Endodermal cell (in vitro differentiated cells): ENCODE results near the gene EML4. TPM values are rescaled to one million over a fixed set of nuclear protein-coding genes. Genes with fewer than 3 reads are reported as not detected.

ENCODE experiments used
- DNase-seq: peaks from one replicate; pipeline ENCODE4 v3.0.0-alpha.2; 2017
- H3K27ac ChIP-seq: 2 replicates; pipeline ENCODE4 v1.5.1; 2013; ENCODE audit warnings: mild to moderate bottlenecking, low read depth, low read length, moderate library complexity
- H3K27me3 ChIP-seq: 2 replicates; pipeline ENCODE4 v1.6.1; 2013; ENCODE audit warnings: mild to moderate bottlenecking, low read length, moderate library complexity; ENCODE audit not compliant: insufficient read depth, control insufficient read depth, poor library complexity, severe bottlenecking
- H3K36me3 ChIP-seq: 2 replicates; pipeline ENCODE4 v1.7.0; 2013; ENCODE audit warnings: mild to moderate bottlenecking, low read length, moderate library complexity; ENCODE audit not compliant: control insufficient read depth, insufficient read depth
- H3K4me1 ChIP-seq: one replicate; pipeline ENCODE4 v1.7.0; 2013; ENCODE audit warnings: low read length; ENCODE audit not compliant: control insufficient read depth, insufficient read depth
- H3K4me3 ChIP-seq: 2 replicates; pipeline ENCODE4 v1.5.1; 2013; ENCODE audit warnings: mild to moderate bottlenecking, low read length, moderate library complexity
- H3K9ac ChIP-seq: 2 replicates; pipeline ENCODE4 v1.6.1; 2013; ENCODE audit warnings: mild to moderate bottlenecking, low read length, moderate library complexity; ENCODE audit not compliant: poor library complexity, severe bottlenecking; ENCODE audit errors: extremely low read depth
- H3K9me3 ChIP-seq: 2 replicates; pipeline ENCODE4 v1.6.1; 2013; ENCODE audit warnings: mild to moderate bottlenecking, low read length, moderate library complexity; ENCODE audit not compliant: control insufficient read depth
- H3K27ac Mint-ChIP-seq: 2 replicates; pipeline ENCODE4 v1.8.0; 2020; ENCODE audit warnings: mixed read lengths
- H3K27me3 Mint-ChIP-seq: 2 replicates; pipeline ENCODE4 v1.8.0; 2021; ENCODE audit warnings: mild to moderate bottlenecking, mixed read lengths; ENCODE audit not compliant: insufficient read depth
- H3K36me3 Mint-ChIP-seq: 2 replicates; pipeline ENCODE4 v1.8.0; 2020; ENCODE audit warnings: low read depth, mixed read lengths
- H3K4me1 Mint-ChIP-seq: 2 replicates; pipeline ENCODE4 v1.8.0; 2020; ENCODE audit warnings: mixed read lengths
- H3K4me3 Mint-ChIP-seq: 2 replicates; pipeline ENCODE4 v1.8.0; 2020; ENCODE audit warnings: mild to moderate bottlenecking, moderate library complexity, mixed read lengths
- H3K9me3 Mint-ChIP-seq: 2 replicates; pipeline ENCODE4 v1.8.0; 2020; ENCODE audit warnings: mild to moderate bottlenecking, mixed read lengths
- CTCF ChIP-seq: fragments of 200-600 bp; sonication (generic); conservative IDR thresholded peaks from 2 replicates; pipeline ENCODE4 v1.5.0; 2021; ENCODE audit warnings: antibody characterized with exemption, mild to moderate bottlenecking
- WGBS, 2 experiments: methylation state at CpG; one replicate each; pipeline versions ENCODE4 v1.1.5 to v1.1.7; 2013; ENCODE audit warnings: missing lambda C conversion rate in 2 of 2, mixed read lengths in 1 of 2; ENCODE audit not compliant: insufficient coverage in 1 of 2, insufficient read length in 1 of 2; 5-methylcytosine and 5-hydroxymethylcytosine counted together
- total RNA-seq, 2 donors: library from RNA; stranded (reverse); fragmentation: NEBNext Ultra II Directional in 1 of 2; extraction: Animal tissue kit (Norgen Biotek cat#: 25700) in 1 of 2; gene quantifications; 2 replicates in 1 of 2; 3 replicates in 1 of 2; pipeline ENCODE4 v1.2.1, GENCODE V29; 2021

Gene EML4
- total RNA-seq, 2 donors from 2014 or later: 84.6 to 90.9 TPM

- Mint-ChIP-seq H3K36me3 (peaks cover 42% of the 10 kb centered on the region), H3K4me3 (no peak overlapping the region), H3K27me3 (no peaks in the 10 kb centered on the region), H3K27ac (peak overlapping the region; percentile 39), H3K4me1 (no peaks in the 10 kb centered on the region), H3K9me3 (no peaks in the 10 kb centered on the region)
- 100% methylated on average over 2 of the region's 2 CpGs; no CpG with 5 or more reads in 1 of the 2 experiments for WGBS, 2 experiments
- Histone ChIP-seq H3K9ac (no peak overlapping the region), H3K9me3 (no peaks in the 10 kb centered on the region), H3K27me3 (no peaks in the 10 kb centered on the region), H3K4me1 (no peaks in the 10 kb centered on the region), H3K4me3 (no peak overlapping the region), H3K27ac (no peak overlapping the region), H3K36me3 (peaks cover 84% of the 10 kb centered on the region)
- no peak for TF ChIP-seq CTCF
- no peak for DNase-seq
These were observed 128.3 kb downstream of the EML4 start for GRCh38 chr2:42297322-42297936.

DNA sequence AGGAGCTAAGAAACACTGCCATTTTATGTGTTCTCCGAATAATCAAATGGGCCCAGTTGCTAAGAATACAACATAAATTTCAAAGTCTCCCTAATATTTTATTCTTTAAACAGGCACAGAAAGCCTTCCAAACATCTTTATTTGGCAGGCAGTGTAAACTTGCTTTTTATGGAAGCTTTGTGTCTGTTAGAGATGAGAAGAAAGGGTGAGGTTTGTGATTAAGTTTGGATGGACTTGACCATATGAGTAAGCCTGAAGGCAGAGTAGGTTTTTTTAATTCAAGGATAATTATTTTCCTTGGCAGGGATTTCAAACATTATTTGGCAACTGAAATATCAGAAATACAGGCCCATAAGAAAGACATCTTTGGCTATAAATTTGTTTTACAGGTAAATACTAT, 129.0 kb downstream of the EML4 start:
- H3K9me3 Mint-ChIP-seq: no peaks in the 10 kb centered on the region
- H3K4me3 ChIP-seq: no peak overlapping the region
- WGBS, 2 experiments: 14 to 44% methylated on average over 1 of the region's 1 CpG
- no peaks in the 10 kb centered on the region for H3K9me3 ChIP-seq
- DNase-seq: no peak
- H3K27me3 ChIP-seq: no peaks in the 10 kb centered on the region
- no peak overlapping the region for H3K9ac ChIP-seq
- peaks cover 40% of the 10 kb centered on the region for H3K36me3 Mint-ChIP-seq
- peaks cover 86% of the 10 kb centered on the region for H3K36me3 ChIP-seq
- H3K27me3 Mint-ChIP-seq: no peaks in the 10 kb centered on the region
- no peak for TF ChIP-seq CTCF
- no peaks in the 10 kb centered on the region for H3K4me1 Mint-ChIP-seq
- H3K27ac Mint-ChIP-seq: no peak overlapping the region
- no peak overlapping the region for H3K4me3 Mint-ChIP-seq
- H3K4me1 ChIP-seq: no peaks in the 10 kb centered on the region
- no peak overlapping the region for H3K27ac ChIP-seq

GRCh38 chr2:42298996-42299754, 130.0 kb downstream of the EML4 start:
- H3K4me1 ChIP-seq: no peaks in the 10 kb centered on the region

More at GRCh38 chr2:42298996-42299754, 130.0 kb downstream of the EML4 start:
- H3K4me1 Mint-ChIP-seq: no peaks in the 10 kb centered on the region
- Histone ChIP-seq H3K4me3 (no peak overlapping the region), H3K27me3 (no peaks in the 10 kb centered on the region), H3K9me3 (no peaks in the 10 kb centered on the region), H3K36me3 (peaks cover 90% of the 10 kb centered on the region), H3K27ac (no peak overlapping the region), H3K9ac (no peak overlapping the region)
- WGBS, 2 experiments: 90% methylated on average over 2 of the region's 3 CpGs; no CpG with 5 or more reads in 1 of the 2 experiments
- H3K9me3 Mint-ChIP-seq: no peaks in the 10 kb centered on the region
- no peak for DNase-seq
- H3K36me3 Mint-ChIP-seq: peaks cover 47% of the 10 kb centered on the region
- H3K4me3 Mint-ChIP-seq: no peak overlapping the region
- no peak for TF ChIP-seq CTCF
- no peaks in the 10 kb centered on the region for H3K27me3 Mint-ChIP-seq
- H3K27ac Mint-ChIP-seq: no peak overlapping the region
